GM19463 (cell line): ENCODE measurements around the gene SIGLECL1.

Experiments used
- ATAC-seq: cut with Tn5 transposase; IDR thresholded peaks from one replicate; pipeline ENCODE4 v1.9.1; 2021; ENCODE audit warnings: mild to moderate bottlenecking, moderate library complexity; ENCODE audit not compliant: unreplicated experiment

Gene SIGLECL1

DNA sequence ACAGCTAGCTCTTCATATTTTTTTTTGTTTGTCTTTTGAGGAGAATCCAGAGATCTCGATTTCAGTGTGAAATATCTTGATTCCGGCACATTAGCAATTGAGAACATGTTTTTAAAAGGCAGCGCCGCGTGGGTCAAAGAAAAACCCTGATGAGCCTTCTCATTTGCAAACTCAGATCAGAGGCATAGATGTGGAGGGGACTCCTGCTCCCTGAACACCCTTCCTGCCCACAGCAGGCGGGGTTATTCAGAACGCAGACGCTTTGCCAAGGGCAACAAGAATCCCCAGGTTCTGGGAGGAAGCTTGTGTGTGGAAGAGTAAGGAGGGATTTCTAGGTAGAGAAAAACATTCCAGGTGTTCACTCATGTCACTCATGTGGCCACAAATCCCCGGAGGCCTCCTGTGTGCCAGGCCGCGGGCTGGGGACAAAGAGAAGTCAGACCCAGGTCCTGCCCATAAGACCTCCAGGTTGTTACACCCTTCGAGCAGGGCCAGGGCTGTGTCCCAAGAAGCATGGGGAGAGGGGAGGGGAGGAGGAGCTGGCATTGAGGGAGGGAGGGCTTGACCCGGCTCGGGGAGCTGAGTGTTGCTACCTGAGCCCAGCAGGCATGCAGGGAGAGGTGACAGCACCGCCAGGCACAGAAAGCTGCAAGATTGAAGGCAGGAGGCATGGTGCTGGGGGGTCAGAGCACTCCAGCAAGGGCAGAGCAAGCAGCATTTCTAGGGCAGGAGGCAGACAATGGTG lies 44.7 kb downstream of the SIGLECL1 start:
- no peak for ATAC-seq

DNA sequence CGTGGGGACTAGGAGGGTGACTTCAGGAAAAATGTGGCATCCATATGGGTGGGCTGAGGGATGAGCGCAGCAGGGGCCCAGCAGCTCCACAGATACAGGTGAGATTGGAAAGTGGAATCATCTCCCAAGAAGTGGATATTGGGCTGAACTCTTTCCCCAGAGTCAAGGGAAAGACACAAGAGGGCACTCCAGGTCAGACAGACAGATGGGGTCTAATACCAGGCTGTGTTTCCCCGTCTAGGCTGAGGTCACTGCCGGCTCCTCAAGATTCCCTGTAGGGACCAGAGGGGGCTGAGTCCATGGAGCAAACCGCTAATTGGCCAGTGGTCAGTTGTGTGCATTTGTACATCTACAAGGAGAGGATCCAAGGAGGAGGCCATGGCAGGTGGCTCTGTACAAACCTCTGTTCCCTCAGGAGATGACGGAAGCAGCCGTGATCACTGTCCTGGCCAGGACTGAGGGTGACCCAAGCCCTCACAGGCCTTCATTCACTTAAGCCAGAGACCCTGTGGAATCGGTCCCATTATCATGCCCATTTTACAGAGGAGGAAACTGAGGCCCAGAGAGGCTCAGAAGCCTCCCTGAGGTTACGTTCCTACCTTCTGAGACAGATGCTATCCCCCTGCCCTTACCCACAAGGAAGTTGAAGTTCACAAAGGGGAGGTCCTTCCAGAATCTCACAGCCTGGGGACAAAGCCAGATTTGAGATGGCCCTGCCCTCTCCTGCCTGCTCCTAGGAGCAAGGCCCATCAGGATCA lies 45.6 kb downstream of the SIGLECL1 start:
- no peak for ATAC-seq

DNA sequence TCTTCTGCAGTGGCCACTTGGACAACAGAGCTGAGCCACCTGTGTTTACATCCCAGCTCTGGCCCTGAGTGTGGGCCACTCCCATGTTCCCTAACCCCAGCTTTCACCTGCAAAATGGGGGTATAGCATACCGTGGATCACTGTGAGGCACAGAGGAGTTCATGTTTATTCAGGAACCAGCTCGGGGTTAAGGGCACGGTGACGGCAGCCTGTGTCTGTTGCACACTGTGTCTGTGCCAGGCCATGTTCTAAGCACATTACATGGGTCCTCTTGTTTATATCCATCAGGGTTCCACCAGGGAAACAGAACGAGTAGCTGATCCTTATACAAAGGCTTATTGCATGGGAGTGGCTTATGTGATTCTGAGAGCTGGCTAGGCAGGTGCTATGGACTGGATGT lies 46.5 kb downstream of the SIGLECL1 start:
- ATAC-seq = no peak

GRCh38 chr19:51301266-51301665 lies 50.4 kb downstream of the SIGLECL1 start:
- ATAC-seq = no peak

GRCh38 chr19:51305479-51305878 lies 54.6 kb downstream of the SIGLECL1 start:
- ATAC-seq = no peak

- ATAC-seq = no peak
Measured at GRCh38 chr19:51311351-51312257, 60.7 kb downstream of the SIGLECL1 start, which contains the start of gene IGLON5. TSS of gene IGLON5 (plus strand) at chr19:51311644. CDS start at chr19:51311848, 204 bp downstream.

- no peak for ATAC-seq
Measured at GRCh38 chr19:51316688-51317087, 65.8 kb downstream of the SIGLECL1 start.

- no peak for ATAC-seq
Measured at GRCh38 chr19:51317376-51317775, 66.5 kb downstream of the SIGLECL1 start.

GRCh38 chr19:51317968-51318367 lies 67.1 kb downstream of the SIGLECL1 start:
- no peak for ATAC-seq
